H1 (cell line): ENCODE measurements around the gene FAM228B. TPM values are rescaled to one million over a fixed set of nuclear protein-coding genes. Genes with fewer than 3 reads are reported as not detected.

ENCODE experiments used
- CTCF ChIA-PET: fragments of 300-600 bp; sonication (Branson Sonifier 250); formaldehyde crosslinking; loops from one replicate; lab custom pipeline; 2021; ENCODE audit not compliant: partially characterized antibody; lab: Charles Lee
- POLR2A ChIA-PET: fragments of 300-600 bp; sonication (Branson Sonifier 250); formaldehyde crosslinking; loops from one replicate; lab custom pipeline; 2021; ENCODE audit warnings: inconsistent platforms; ENCODE audit not compliant: partially characterized antibody; lab: Charles Lee
- DNase-seq, 2 experiments: peaks; one replicate each; pipeline versions ENCODE4 v3.0.0 to v3.0.0-alpha.2; 2010 to 2022; ENCODE audit warnings: low spot score in 2 of 2, low read depth in 1 of 2, mixed read lengths in 1 of 2
- FAIRE-seq: peaks from 2 replicates; lab custom pipeline; 2011; peaks lifted over from hg19 to GRCh38; lab: Jason Lieb, UNC
- H2AFZ ChIP-seq: 2 replicates; pipeline ENCODE4 v1.8.1; 2012; ENCODE audit warnings: low read length, inconsistent platforms
- H2AK5ac ChIP-seq: 2 replicates; pipeline ENCODE4 v1.6.1; 2013; ENCODE audit warnings: low read depth, low read length
- H2BK120ac ChIP-seq: replicated peaks from 2 replicates; pipeline ENCODE3; 2013; ENCODE audit warnings: low read depth, low read length, inconsistent platforms
- H2BK12ac ChIP-seq: 2 replicates; pipeline ENCODE4 v1.6.1; 2013; ENCODE audit warnings: low read depth, low read length
- H2BK15ac ChIP-seq: 2 replicates; pipeline ENCODE4 v1.6.1; 2013; ENCODE audit warnings: low read length
- H2BK20ac ChIP-seq: 2 replicates; pipeline ENCODE4 v1.6.1; 2013; ENCODE audit warnings: low read length
- H2BK5ac ChIP-seq: 2 replicates; pipeline ENCODE4 v1.6.1; 2013; ENCODE audit warnings: low read depth, low read length
- H3K14ac ChIP-seq: 2 replicates; pipeline ENCODE4 v1.6.1; 2013; ENCODE audit warnings: inconsistent platforms; ENCODE audit not compliant: insufficient read length
- H3K18ac ChIP-seq: 2 replicates; pipeline ENCODE4 v1.6.1; 2013; ENCODE audit warnings: low read length; ENCODE audit errors: extremely low read depth
- H3K23ac ChIP-seq: 2 replicates; pipeline ENCODE4 v1.6.1; 2013; ENCODE audit warnings: inconsistent platforms; ENCODE audit not compliant: insufficient read length
- H3K23me2 ChIP-seq: 2 replicates; pipeline ENCODE4 v1.6.1; 2013; ENCODE audit warnings: low read depth, low read length
- H3K27ac ChIP-seq: 2 replicates; pipeline ENCODE4 v1.6.1; 2011; ENCODE audit warnings: low read depth, low read length, inconsistent platforms
- H3K27me3 ChIP-seq, 4 experiments: replicated peaks in 1 of 4; 1 replicate in 1 of 4; 2 replicates in 3 of 4; pipeline versions ENCODE4 v1.6.1 to v1.8.1; 2011 to 2013; ENCODE audit warnings: low read length in 3 of 4, mild to moderate bottlenecking in 3 of 4, inconsistent platforms in 2 of 4, mixed read lengths in 2 of 4, moderate library complexity in 1 of 4; ENCODE audit not compliant: control insufficient read depth in 3 of 4, insufficient read depth in 3 of 4; ENCODE audit errors: extremely low read depth in 1 of 4
- H3K36me3 ChIP-seq, 4 experiments: 2 replicates each; pipeline versions ENCODE4 v1.6.1 to v1.8.1; 2011 to 2013; ENCODE audit warnings: mild to moderate bottlenecking in 4 of 4, low read length in 3 of 4, moderate library complexity in 2 of 4, control low read depth in 1 of 4, inconsistent platforms in 1 of 4; ENCODE audit not compliant: insufficient read depth in 4 of 4, control insufficient read depth in 2 of 4
- H3K4ac ChIP-seq: replicated peaks from 2 replicates; pipeline ENCODE3; 2013; ENCODE audit warnings: low read length, low read depth, mixed read lengths, inconsistent platforms; ENCODE audit not compliant: insufficient read length
- H3K4me1 ChIP-seq, 4 experiments: replicated peaks in 1 of 4; 1 replicate in 1 of 4; 2 replicates in 3 of 4; pipeline versions ENCODE4 v1.6.1 to v1.8.1; 2011 to 2013; ENCODE audit warnings: low read length in 3 of 4, inconsistent platforms in 2 of 4, mixed read lengths in 1 of 4; ENCODE audit not compliant: insufficient read depth in 4 of 4, control insufficient read depth in 3 of 4
- H3K4me2 ChIP-seq, 2 experiments: 2 replicates each; pipeline versions ENCODE4 v1.6.1 to v1.8.1; 2011 to 2013; ENCODE audit warnings: low read depth in 2 of 2, low read length in 2 of 2, control low read depth in 1 of 2, inconsistent platforms in 1 of 2, mild to moderate bottlenecking in 1 of 2; ENCODE audit not compliant: insufficient read depth in 1 of 2
- H3K4me3 ChIP-seq, 4 experiments: fragments of 200-600, 300-600 bp in 1 of 4; sonication (generic), shearing (Covaris generic), sonication (Bioruptor Twin) in 1 of 4; 2 replicates each; pipeline versions ENCODE4 v1.5.1 to v1.8.1; 2011 to 2016; ENCODE audit warnings: low read length in 4 of 4, low read depth in 3 of 4, control low read depth in 2 of 4, inconsistent platforms in 2 of 4, mild to moderate bottlenecking in 2 of 4, mixed read lengths in 1 of 4, moderate library complexity in 1 of 4; ENCODE audit not compliant: insufficient read depth in 2 of 4; ENCODE audit errors: extremely low read depth in 1 of 4
- H3K56ac ChIP-seq: replicated peaks from 2 replicates; pipeline ENCODE3; 2013; ENCODE audit warnings: low read depth, mild to moderate bottlenecking, mixed read lengths, low read length, inconsistent platforms; ENCODE audit not compliant: insufficient read length
- H3K79me1 ChIP-seq: 2 replicates; pipeline ENCODE4 v1.6.1; 2013; ENCODE audit warnings: low read depth, low read length, control low read depth
- H3K79me2 ChIP-seq, 2 experiments: 2 replicates each; pipeline versions ENCODE4 v1.6.1 to v1.8.1; 2012 to 2013; ENCODE audit warnings: low read length in 2 of 2, mild to moderate bottlenecking in 2 of 2, inconsistent platforms in 1 of 2; ENCODE audit not compliant: insufficient read depth in 2 of 2, control insufficient read depth in 1 of 2
- H3K9ac ChIP-seq, 4 experiments: replicated peaks in 1 of 4; 1 replicate in 1 of 4; 2 replicates in 3 of 4; pipeline versions ENCODE4 v1.6.1 to v1.8.1; 2011 to 2013; ENCODE audit warnings: low read depth in 3 of 4, low read length in 3 of 4, control low read depth in 2 of 4, mild to moderate bottlenecking in 2 of 4, moderate library complexity in 2 of 4, inconsistent platforms in 1 of 4; ENCODE audit errors: extremely low read depth in 1 of 4
- H3K9me3 ChIP-seq, 2 experiments: 2 replicates each; pipeline versions ENCODE4 v1.6.1 to v1.8.1; 2012 to 2013; ENCODE audit warnings: mild to moderate bottlenecking in 2 of 2, moderate library complexity in 2 of 2, control low read depth in 1 of 2, inconsistent platforms in 1 of 2, low read depth in 1 of 2, low read length in 1 of 2, mixed read lengths in 1 of 2; ENCODE audit not compliant: insufficient read depth in 2 of 2
- H4K20me1 ChIP-seq, 2 experiments: replicated peaks in 1 of 2; 2 replicates each; pipeline versions ENCODE3 to v1.8.1; 2011 to 2013; ENCODE audit warnings: inconsistent platforms in 2 of 2, low read length in 2 of 2, mild to moderate bottlenecking in 1 of 2; ENCODE audit not compliant: insufficient read depth in 2 of 2, control insufficient read depth in 1 of 2
- H4K5ac ChIP-seq: 2 replicates; pipeline ENCODE4 v1.6.1; 2013; ENCODE audit warnings: low read length, low read depth, mixed read lengths, inconsistent platforms; ENCODE audit not compliant: insufficient read length
- H4K8ac ChIP-seq: 2 replicates; pipeline ENCODE4 v1.8.0; 2013; ENCODE audit warnings: mild to moderate bottlenecking, moderate library complexity, low read length, inconsistent platforms; ENCODE audit not compliant: insufficient read depth; ENCODE audit errors: extremely low read depth
- H4K91ac ChIP-seq: replicated peaks from 2 replicates; pipeline ENCODE3; 2013; ENCODE audit warnings: low read length, mixed read lengths, inconsistent platforms; ENCODE audit not compliant: insufficient read length
- WGBS, 2 experiments: shearing (Covaris generic) in 1 of 2; methylation state at CpG; one replicate each; pipeline versions ENCODE4 v1.1.6 to v1.1.7; 2013 to 2015; ENCODE audit warnings: low lambda C conversion rate in 2 of 2, mixed read lengths in 2 of 2, inconsistent platforms in 1 of 2, low coverage in 1 of 2, missing lambda C conversion rate in 1 of 2; ENCODE audit not compliant: insufficient replicate concordance in 2 of 2, insufficient coverage in 1 of 2, insufficient read length in 1 of 2; ENCODE audit errors: extremely low coverage in 1 of 2, missing lambda C conversion rate in 1 of 2; 5-methylcytosine and 5-hydroxymethylcytosine counted together
- polyA plus RNA-seq, 7 experiments: library from polyadenylated mRNA; depleted of rRNA in 3 of 7; stranded (reverse) in 5 of 7; unstranded in 2 of 7; fragments of >200 nt in 5 of 7; fragments of 200-250 nt in 2 of 7; gene quantifications; 1 replicate in 5 of 7; 2 replicates in 1 of 7; 4 replicates in 1 of 7; pipeline versions ENCODE4 v1.2.1 to v1.2.3, GENCODE V29; 2011 to 2013; ENCODE audit warnings: missing spikeins in 2 of 7, mixed read lengths in 2 of 7
- total RNA-seq: library from RNA; stranded (reverse); fragmentation: NEBNext Ultra II Directional; extraction: Animal tissue kit (Norgen Biotek cat#: 25700); gene quantifications from 2 replicates; pipeline ENCODE4 v1.2.1, GENCODE V29; 2021

The FAM228B gene
- total and polyA plus RNA-seq, 2 of the 8 experiments (the other 6 are each of a cell fraction or from before 2014, with no cell fraction given) = 1.4 to 3.2 TPM

GRCh38 chr2:24163601-24164000, 40.3 kb downstream of the FAM228B start:
- no peak overlapping the region for H2AFZ ChIP-seq
- no peak overlapping the region for H2BK120ac ChIP-seq
- no peaks in the 10 kb centered on the region for H3K79me1 ChIP-seq
- no peaks in the 10 kb centered on the region for H4K20me1 ChIP-seq
- no peak overlapping the region for H2BK5ac ChIP-seq
- no peak overlapping the region for H4K91ac ChIP-seq
- H3K4ac ChIP-seq = no peak overlapping the region
- no peak overlapping the region for H3K56ac ChIP-seq
- H4K8ac ChIP-seq = no peak overlapping the region
- no peaks in the 10 kb centered on the region for H3K9me3 ChIP-seq
- no peaks in the 10 kb centered on the region for H3K23me2 ChIP-seq
- no peak overlapping the region for H2BK15ac ChIP-seq
- no peaks in the 10 kb centered on the region for H3K27me3 ChIP-seq
- WGBS, 2 experiments = 78% methylated on average over 2 of the region's 2 CpGs; no CpG with 5 or more reads in 1 of the 2 experiments
- ChIA-PET CTCF (interaction anchor here (0.6 to 3.1 kb wide), 11 partner anchors 9 to 103 kb away, joined by 3 to 16 read pairs (median 3); partner anchors contain the start of gene TP53I3), POLR2A (interaction anchor here (1.0 to 1.4 kb wide), 2 partner anchors 10 to 79 kb away, joined by 4 to 5 read pairs; partner anchors contain the start of gene TP53I3)
- no peak overlapping the region for H2BK12ac ChIP-seq
- FAIRE-seq = no peak
- no peak overlapping the region for H2BK20ac ChIP-seq
- no peak overlapping the region for H3K9ac ChIP-seq
- H3K18ac ChIP-seq = no peak overlapping the region
- no peak overlapping the region for H3K27ac ChIP-seq
- DNase-seq = no peak
- H3K79me2 ChIP-seq = no peaks in the 10 kb centered on the region
- no peak overlapping the region for H3K4me2 ChIP-seq
- H3K4me3 ChIP-seq = no peak overlapping the region
- H3K36me3 ChIP-seq = no peaks in the 10 kb centered on the region
- no peak overlapping the region for H3K14ac ChIP-seq
- no peak overlapping the region for H2AK5ac ChIP-seq
- no peak overlapping the region for H4K5ac ChIP-seq
- no peak overlapping the region for H3K23ac ChIP-seq
- H3K4me1 ChIP-seq = no peaks in the 10 kb centered on the region; a peak in 1 of 7 replicates
